SU-DHL-6 (cell line): ENCODE measurements around the gene WDR93.

Experiments
- H2AFZ ChIP-seq: fragments of 200-600 bp; sonication (generic); 2 replicates; pipeline ENCODE4 v1.6.1; 2014; ENCODE audit warnings: low read depth, mild to moderate bottlenecking, moderate library complexity, mixed read lengths, antibody characterized with exemption, low read length; ENCODE audit not compliant: severe bottlenecking
- H3F3A ChIP-seq: fragments of 200-600 bp; shearing (Covaris generic); 2 replicates; pipeline ENCODE4 v1.6.0; 2016; ENCODE audit warnings: antibody characterized with exemption, mild to moderate bottlenecking; ENCODE audit not compliant: insufficient read depth
- H3K27ac ChIP-seq: fragments of 200-600 bp; sonication (generic); 2 replicates; pipeline ENCODE4 v1.5.1; 2016; ENCODE audit warnings: low read depth, mild to moderate bottlenecking, low read length, moderate library complexity, mixed read lengths
- H3K27me3 ChIP-seq: fragments of 200-600 bp; sonication (generic), shearing (Covaris generic); 2 replicates; pipeline ENCODE4 v1.6.0; 2014; ENCODE audit warnings: mild to moderate bottlenecking, low read length
- H3K36me3 ChIP-seq: fragments of 200-600 bp; sonication (generic); 2 replicates; pipeline ENCODE4 v1.6.1; 2014; ENCODE audit warnings: mild to moderate bottlenecking, low read length, mixed read lengths
- H3K4me2 ChIP-seq: fragments of 300-600, 200-600 bp; shearing (Covaris generic), sonication (generic); 2 replicates; pipeline ENCODE4 v1.6.0; 2014; ENCODE audit warnings: low read length, low read depth, mild to moderate bottlenecking; ENCODE audit not compliant: poor library complexity, severe bottlenecking
- H3K4me3 ChIP-seq: fragments of 200-600 bp; sonication (generic); 2 replicates; pipeline ENCODE4 v1.5.1; 2014; ENCODE audit warnings: antibody characterized with exemption, low read length, mild to moderate bottlenecking, mixed read lengths; ENCODE audit not compliant: insufficient read depth, poor library complexity, severe bottlenecking
- H3K79me2 ChIP-seq: fragments of 200-600 bp; sonication (generic); 2 replicates; pipeline ENCODE4 v1.6.1; 2014; ENCODE audit warnings: mild to moderate bottlenecking, low read length, moderate library complexity; ENCODE audit not compliant: insufficient read depth
- H3K9ac ChIP-seq: fragments of 200-600 bp; sonication (generic); 2 replicates; pipeline ENCODE4 v1.7.0; 2014; ENCODE audit warnings: mild to moderate bottlenecking, low read length
- H3K9me2 ChIP-seq: fragments of 200-600 bp; sonication (generic); replicated peaks from 2 replicates; pipeline ENCODE4 v1.6.1; 2014; ENCODE audit warnings: low read length; ENCODE audit not compliant: insufficient read depth
- H3K9me3 ChIP-seq: fragments of 200-600 bp; sonication (generic); 2 replicates; pipeline ENCODE4 v1.6.1; 2014; ENCODE audit warnings: low read length, mixed read lengths; ENCODE audit not compliant: insufficient read depth
- H4K20me1 ChIP-seq: fragments of 200-600 bp; sonication (generic); 2 replicates; pipeline ENCODE4 v1.6.1; 2014; ENCODE audit warnings: low read depth, mild to moderate bottlenecking, antibody characterized with exemption, low read length, moderate library complexity, mixed read lengths
- EZH2phosphoT487 ChIP-seq: fragments of 200-600 bp; sonication (generic), shearing (Covaris generic); conservative IDR thresholded peaks from 2 replicates; pipeline ENCODE4 v1.6.1; 2018; ENCODE audit warnings: mild to moderate bottlenecking, antibody characterized with exemption, low read length, moderate library complexity, mixed read lengths
- TF ChIP-seq, protein P1 (sequence below): fragments of 200-600 bp; sonication (generic); IDR thresholded peaks from one replicate; pipeline ENCODE4 v1.5.1; 2017; ENCODE audit warnings: antibody characterized with exemption, mild to moderate bottlenecking, low read length, moderate library complexity; ENCODE audit not compliant: insufficient read depth, poor library complexity, severe bottlenecking

Gene WDR93

DNA sequence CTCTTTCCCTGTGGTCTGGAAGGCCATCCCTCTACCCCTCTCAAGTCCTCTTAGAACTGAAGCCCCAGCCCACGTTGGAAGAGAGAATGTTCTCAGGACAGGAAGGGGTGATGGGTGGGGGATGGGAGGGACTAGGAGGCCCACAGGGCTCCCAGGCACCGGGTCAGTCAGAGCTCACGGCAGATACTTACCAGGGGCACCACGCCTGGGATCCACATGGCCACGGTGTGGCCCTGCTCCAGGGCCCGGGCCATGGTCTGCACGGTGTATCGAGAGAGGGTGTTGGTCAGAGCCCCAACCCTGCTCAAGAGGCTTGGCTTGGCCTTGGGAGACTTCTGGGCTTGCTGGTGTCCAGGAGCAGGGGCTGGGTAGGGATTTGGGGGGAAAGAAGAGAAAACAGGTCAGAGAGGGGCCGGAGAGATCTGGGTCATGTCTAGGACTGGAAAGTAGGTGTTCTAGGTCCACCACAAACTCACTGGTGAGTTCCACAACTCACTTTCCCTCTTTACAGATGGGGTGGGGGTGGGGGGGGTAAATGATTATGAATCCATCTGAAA is 21.2 kb upstream of the WDR93 start:
- Histone ChIP-seq H4K20me1 (no peaks in the 10 kb centered on the region), H3K27ac (no peak overlapping the region), H3K79me2 (no peaks in the 10 kb centered on the region), H3F3A (no peaks in the 10 kb centered on the region), H3K27me3 (no peaks in the 10 kb centered on the region), H2AFZ (no peak overlapping the region), H3K9me3 (no peaks in the 10 kb centered on the region), H3K4me2 (no peak overlapping the region), H3K9me2 (no peaks in the 10 kb centered on the region), H3K4me3 (no peak overlapping the region), H3K9ac (no peak overlapping the region), H3K36me3 (no peaks in the 10 kb centered on the region)
- no peak for TF ChIP-seq EZH2phosphoT487
- TF ChIP-seq, protein P1, sequence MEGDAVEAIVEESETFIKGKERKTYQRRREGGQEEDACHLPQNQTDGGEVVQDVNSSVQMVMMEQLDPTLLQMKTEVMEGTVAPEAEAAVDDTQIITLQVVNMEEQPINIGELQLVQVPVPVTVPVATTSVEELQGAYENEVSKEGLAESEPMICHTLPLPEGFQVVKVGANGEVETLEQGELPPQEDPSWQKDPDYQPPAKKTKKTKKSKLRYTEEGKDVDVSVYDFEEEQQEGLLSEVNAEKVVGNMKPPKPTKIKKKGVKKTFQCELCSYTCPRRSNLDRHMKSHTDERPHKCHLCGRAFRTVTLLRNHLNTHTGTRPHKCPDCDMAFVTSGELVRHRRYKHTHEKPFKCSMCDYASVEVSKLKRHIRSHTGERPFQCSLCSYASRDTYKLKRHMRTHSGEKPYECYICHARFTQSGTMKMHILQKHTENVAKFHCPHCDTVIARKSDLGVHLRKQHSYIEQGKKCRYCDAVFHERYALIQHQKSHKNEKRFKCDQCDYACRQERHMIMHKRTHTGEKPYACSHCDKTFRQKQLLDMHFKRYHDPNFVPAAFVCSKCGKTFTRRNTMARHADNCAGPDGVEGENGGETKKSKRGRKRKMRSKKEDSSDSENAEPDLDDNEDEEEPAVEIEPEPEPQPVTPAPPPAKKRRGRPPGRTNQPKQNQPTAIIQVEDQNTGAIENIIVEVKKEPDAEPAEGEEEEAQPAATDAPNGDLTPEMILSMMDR = no peak

DNA sequence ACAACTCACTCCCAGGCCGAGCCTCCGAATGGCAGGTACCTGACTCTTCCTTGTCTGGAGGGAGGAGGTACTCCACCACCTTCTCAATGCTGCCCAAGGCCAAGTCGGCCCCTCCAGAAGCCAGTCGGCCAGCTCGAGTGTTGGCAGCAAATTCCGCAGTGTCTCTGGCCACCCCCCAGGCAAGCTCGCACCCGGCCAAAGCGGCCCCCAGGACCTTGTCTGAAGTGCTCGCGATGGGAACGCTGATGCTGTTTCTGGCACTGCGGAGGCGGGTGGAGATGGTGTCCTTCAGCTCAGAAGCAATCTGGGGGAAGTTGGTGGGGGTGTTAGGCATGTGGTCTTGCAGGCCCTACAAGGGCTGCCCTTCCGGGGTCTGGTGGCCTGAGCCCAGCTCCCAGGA is 20.7 kb upstream of the WDR93 start:
- H3K9ac ChIP-seq = no peak overlapping the region
- H2AFZ ChIP-seq = no peak overlapping the region
- 0 out of 2 replicates have a peak, but pooled peaks cover under 1% of the 10 kb centered on the region for H3K27me3 ChIP-seq
- no peaks in the 10 kb centered on the region for H3K9me2 ChIP-seq
- no peaks in the 10 kb centered on the region for H4K20me1 ChIP-seq
- no peak overlapping the region for H3K4me2 ChIP-seq
- no peak overlapping the region for H3K4me3 ChIP-seq
- H3F3A ChIP-seq = no peaks in the 10 kb centered on the region
- no peaks in the 10 kb centered on the region for H3K9me3 ChIP-seq
- H3K36me3 ChIP-seq = no peaks in the 10 kb centered on the region
- TF ChIP-seq, protein P1 = no peak
- TF ChIP-seq EZH2phosphoT487 = no peak
- no peak overlapping the region for H3K27ac ChIP-seq
- H3K79me2 ChIP-seq = no peaks in the 10 kb centered on the region

DNA sequence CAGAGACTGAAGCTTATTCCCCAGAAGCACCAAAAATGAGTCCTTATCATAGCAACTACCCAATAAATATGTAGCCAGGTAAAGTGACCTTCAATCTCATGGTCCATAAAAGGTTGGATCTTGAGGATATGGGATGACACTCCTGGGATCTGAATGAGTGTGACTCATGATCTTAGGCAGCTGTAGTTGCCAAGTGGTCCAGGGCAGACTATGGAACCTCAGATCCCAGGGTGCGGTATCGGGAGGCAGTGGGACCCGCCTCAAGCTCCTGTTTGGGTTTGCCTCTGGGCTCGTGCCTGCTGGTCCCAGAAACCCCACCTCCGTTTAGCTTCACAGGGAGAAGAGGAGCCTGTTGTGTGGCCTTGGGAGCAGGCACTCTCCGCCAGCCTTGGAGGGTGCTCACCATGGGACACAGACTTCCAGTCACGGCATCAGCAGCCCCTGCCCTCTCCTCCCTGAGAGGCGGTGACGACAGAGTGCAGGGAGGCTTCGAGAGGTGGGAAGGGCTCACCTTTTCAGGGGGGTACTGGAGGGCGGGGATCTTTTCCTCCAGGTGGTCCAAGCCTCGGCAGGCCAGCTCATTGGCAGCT is 19.5 kb upstream of the WDR93 start:
- Histone ChIP-seq H3K9me3 (no peaks in the 10 kb centered on the region), H3K9me2 (no peaks in the 10 kb centered on the region), H3K27ac (no peak overlapping the region), H3K27me3 (0 out of 2 replicates have a peak, but pooled peaks cover 4% of the 10 kb centered on the region), H3K4me2 (no peak overlapping the region), H3K4me3 (no peak overlapping the region), H3K9ac (no peak overlapping the region), H3K36me3 (no peaks in the 10 kb centered on the region), H3K79me2 (no peaks in the 10 kb centered on the region), H2AFZ (no peak overlapping the region), H3F3A (no peaks in the 10 kb centered on the region), H4K20me1 (no peaks in the 10 kb centered on the region)
- TF ChIP-seq, protein P1 = no peak
- no peak for TF ChIP-seq EZH2phosphoT487
